Measurements from ENCODE around the gene C19orf12.

- TF ChIP-seq CTCF (conservative IDR thresholded peaks at IDR 0.05; ENCODE audit: low read depth in 2 of 2) = no peak
- no peak for TF ChIP-seq POLR2AphosphoS5 (IDR thresholded peaks at IDR 0.05; ENCODE audit: low read depth)
- TF ChIP-seq, protein P1, sequence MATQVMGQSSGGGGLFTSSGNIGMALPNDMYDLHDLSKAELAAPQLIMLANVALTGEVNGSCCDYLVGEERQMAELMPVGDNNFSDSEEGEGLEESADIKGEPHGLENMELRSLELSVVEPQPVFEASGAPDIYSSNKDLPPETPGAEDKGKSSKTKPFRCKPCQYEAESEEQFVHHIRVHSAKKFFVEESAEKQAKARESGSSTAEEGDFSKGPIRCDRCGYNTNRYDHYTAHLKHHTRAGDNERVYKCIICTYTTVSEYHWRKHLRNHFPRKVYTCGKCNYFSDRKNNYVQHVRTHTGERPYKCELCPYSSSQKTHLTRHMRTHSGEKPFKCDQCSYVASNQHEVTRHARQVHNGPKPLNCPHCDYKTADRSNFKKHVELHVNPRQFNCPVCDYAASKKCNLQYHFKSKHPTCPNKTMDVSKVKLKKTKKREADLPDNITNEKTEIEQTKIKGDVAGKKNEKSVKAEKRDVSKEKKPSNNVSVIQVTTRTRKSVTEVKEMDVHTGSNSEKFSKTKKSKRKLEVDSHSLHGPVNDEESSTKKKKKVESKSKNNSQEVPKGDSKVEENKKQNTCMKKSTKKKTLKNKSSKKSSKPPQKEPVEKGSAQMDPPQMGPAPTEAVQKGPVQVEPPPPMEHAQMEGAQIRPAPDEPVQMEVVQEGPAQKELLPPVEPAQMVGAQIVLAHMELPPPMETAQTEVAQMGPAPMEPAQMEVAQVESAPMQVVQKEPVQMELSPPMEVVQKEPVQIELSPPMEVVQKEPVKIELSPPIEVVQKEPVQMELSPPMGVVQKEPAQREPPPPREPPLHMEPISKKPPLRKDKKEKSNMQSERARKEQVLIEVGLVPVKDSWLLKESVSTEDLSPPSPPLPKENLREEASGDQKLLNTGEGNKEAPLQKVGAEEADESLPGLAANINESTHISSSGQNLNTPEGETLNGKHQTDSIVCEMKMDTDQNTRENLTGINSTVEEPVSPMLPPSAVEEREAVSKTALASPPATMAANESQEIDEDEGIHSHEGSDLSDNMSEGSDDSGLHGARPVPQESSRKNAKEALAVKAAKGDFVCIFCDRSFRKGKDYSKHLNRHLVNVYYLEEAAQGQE (IDR thresholded peaks at IDR 0.05; ENCODE audit: unreplicated experiment) = no peak
- TF ChIP-seq EZH2 (IDR thresholded peaks at IDR 0.05; ENCODE audit: low read depth, unreplicated experiment) = no peak
- TF ChIP-seq NANOG (IDR thresholded peaks at IDR 0.05; ENCODE audit: borderline replicate concordance) = no peak
- no peak for TF ChIP-seq EZH2phosphoT487 (IDR thresholded peaks at IDR 0.05; ENCODE audit: unreplicated experiment)
- TF ChIP-seq JUNB (IDR thresholded peaks at IDR 0.05; ENCODE audit: unreplicated experiment) = no peak
- no peak for TF ChIP-seq CREB1 (CRISPR knock-in tag; IDR thresholded peaks at IDR 0.05; ENCODE audit: low read depth)
These were observed 39.9 kb downstream of the C19orf12 start for GRCh38 chr19:29675120-29675649.
